Endothelial cell of umbilical vein (primary cell): ENCODE data around the gene ACAD8. TPM values are rescaled to one million over a fixed set of nuclear protein-coding genes. Genes with fewer than 3 reads are reported as not detected.

Source experiments
- BruUV-seq: library from RNA; stranded (reverse); fragments of 400-500 nt; replicated peaks from 2 replicates; lab custom pipeline; 2021; lab: Mats Ljungman, UMichigan
- CTCF ChIA-PET: fragments of 300-600, 350-600 bp; sonication (Branson Sonifier 250); formaldehyde crosslinking; loops from one replicate; lab custom pipeline; 2021; ENCODE audit warnings: antibody characterized with exemption, inconsistent platforms; lab: Charles Lee
- POLR2A ChIA-PET: fragments of 300-600, 350-600 bp; sonication (Branson Sonifier 250); formaldehyde crosslinking; loops from one replicate; lab custom pipeline; 2021; ENCODE audit warnings: antibody characterized with exemption, inconsistent platforms; lab: Charles Lee
- DNase-seq: peaks from one replicate; pipeline ENCODE4 v3.0.0-alpha.2; 2011; ENCODE audit warnings: low read depth, low spot score
- FAIRE-seq: peaks from 2 replicates; lab custom pipeline; 2011; peaks lifted over from hg19 to GRCh38; lab: Jason Lieb, UNC
- H2AFZ ChIP-seq: 2 replicates; pipeline ENCODE4 v1.6.0; 2012; ENCODE audit warnings: low read depth, low read length, control low read depth, inconsistent platforms
- H3K27ac ChIP-seq: 2 replicates; pipeline ENCODE4 v1.5.1; 2011; ENCODE audit warnings: low read depth, mild to moderate bottlenecking, control low read depth, low read length, moderate library complexity; ENCODE audit not compliant: insufficient read depth
- H3K27me3 ChIP-seq, 2 experiments: 2 replicates each; pipeline versions ENCODE4 v1.6.0 to v1.6.1; 2011; ENCODE audit warnings: low read length in 2 of 2, mixed read lengths in 1 of 2; ENCODE audit not compliant: control insufficient read depth in 2 of 2, insufficient read depth in 2 of 2
- H3K36me3 ChIP-seq, 2 experiments: 2 replicates in 1 of 2; 3 replicates in 1 of 2; pipeline ENCODE4 v1.5.1; 2011; ENCODE audit warnings: low read length in 2 of 2, mild to moderate bottlenecking in 1 of 2, moderate library complexity in 1 of 2; ENCODE audit not compliant: control insufficient read depth in 2 of 2, insufficient read depth in 2 of 2; ENCODE audit errors: extremely low read depth in 1 of 2
- H3K4me1 ChIP-seq: 3 replicates; pipeline ENCODE4 v1.5.1; 2011; ENCODE audit warnings: mild to moderate bottlenecking, low read length; ENCODE audit not compliant: control insufficient read depth, insufficient read depth; ENCODE audit errors: extremely low read depth
- H3K4me2 ChIP-seq: 2 replicates; pipeline ENCODE4 v1.6.1; 2011; ENCODE audit warnings: low read length, control low read depth, mixed read lengths; ENCODE audit not compliant: insufficient read depth
- H3K4me3 ChIP-seq, 3 experiments: fragments of 200-600 bp in 1 of 3; sonication (generic), shearing (Covaris generic) in 1 of 3; replicated peaks in 1 of 3; 2 replicates each; pipeline ENCODE4 v1.5.1; 2011 to 2016; ENCODE audit warnings: control low read depth in 3 of 3, low read length in 3 of 3, mild to moderate bottlenecking in 2 of 3, inconsistent platforms in 1 of 3, low read depth in 1 of 3, moderate library complexity in 1 of 3; ENCODE audit not compliant: insufficient read depth in 1 of 3
- H3K79me2 ChIP-seq: 2 replicates; pipeline ENCODE4 v1.6.0; 2012; ENCODE audit warnings: low read length, inconsistent platforms; ENCODE audit not compliant: control insufficient read depth, insufficient read depth
- H3K9ac ChIP-seq: replicated peaks from 2 replicates; pipeline ENCODE3; 2011; ENCODE audit warnings: low read length, control low read depth; ENCODE audit not compliant: insufficient read depth; ENCODE audit errors: extremely low read depth
- H3K9me1 ChIP-seq: replicated peaks from 3 replicates; pipeline ENCODE4 v1.6.0; 2011; ENCODE audit warnings: mild to moderate bottlenecking, low read length; ENCODE audit not compliant: control insufficient read depth, insufficient read depth; ENCODE audit errors: extremely low read depth
- H3K9me3 ChIP-seq: replicated peaks from 2 replicates; pipeline ENCODE4 v1.5.1; 2012; ENCODE audit warnings: low read length, inconsistent platforms; ENCODE audit not compliant: control insufficient read depth, insufficient read depth
- H4K20me1 ChIP-seq: replicated peaks from 2 replicates; pipeline ENCODE3; 2011; ENCODE audit warnings: mild to moderate bottlenecking, low read length; ENCODE audit not compliant: control insufficient read depth, insufficient read depth; ENCODE audit errors: extremely low read depth
- EZH2 ChIP-seq: IDR thresholded peaks from 2 replicates; pipeline ENCODE4 v1.6.1; 2012; ENCODE audit warnings: borderline replicate concordance, low read depth, mild to moderate bottlenecking, moderate library complexity, low read length, inconsistent platforms; ENCODE audit not compliant: severe bottlenecking
- FOS ChIP-seq: IDR thresholded peaks from 2 replicates; pipeline ENCODE4 v1.6.1; 2011; ENCODE audit warnings: mild to moderate bottlenecking, low read length, moderate library complexity, borderline replicate concordance; ENCODE audit not compliant: insufficient read depth
- GATA2 ChIP-seq: IDR thresholded peaks from 2 replicates; pipeline ENCODE4 v1.7.0; 2011; ENCODE audit warnings: low read depth, mild to moderate bottlenecking, moderate library complexity, mixed read lengths, low read length; ENCODE audit not compliant: insufficient read length, insufficient read depth
- JUN ChIP-seq: IDR thresholded peaks from 2 replicates; pipeline ENCODE4 v1.6.1; 2011; ENCODE audit warnings: borderline replicate concordance, low read depth; ENCODE audit not compliant: insufficient read length, insufficient read depth
- MYC ChIP-seq: IDR thresholded peaks from one replicate; pipeline ENCODE4 v1.6.1; 2011; ENCODE audit warnings: mild to moderate bottlenecking, low read depth, low read length
- POLR2A ChIP-seq: IDR thresholded peaks from 2 replicates; pipeline ENCODE4 v1.6.1; 2012; ENCODE audit warnings: low read depth, mild to moderate bottlenecking, control low read depth, low read length
- POLR2AphosphoS5 ChIP-seq: IDR thresholded peaks from 2 replicates; pipeline ENCODE4 v1.6.1; 2012; ENCODE audit warnings: low read depth, mild to moderate bottlenecking, control low read depth, low read length, moderate library complexity; ENCODE audit not compliant: insufficient read depth
- dilution Hi-C: fragments of 300-500 bp; cut with MboI; formaldehyde crosslinking; loops from one replicate; pipeline ENCODE4 v1.15.0; 2019; ENCODE audit warnings: low sequenced_read_pairs; ENCODE audit not compliant: extremely low pct_ligation_motif_present
- intact Hi-C: fragments of 100-400 bp; cut with micrococcal nuclease; formaldehyde crosslinking; loops from one replicate; pipeline ENCODE4 v1.10.0; 2022
- polyA plus RNA-seq, 4 experiments: library from polyadenylated mRNA; depleted of rRNA in 3 of 4; stranded (reverse) in 3 of 4; unstranded in 1 of 4; fragments of >200 nt; gene quantifications; 2 replicates each; pipeline versions ENCODE4 v1.2.1 to v1.2.3, GENCODE V29; 2011 to 2012; ENCODE audit warnings: missing spikeins in 1 of 4
- total RNA-seq: library from RNA; stranded (reverse); gene quantifications from 2 replicates; pipeline ENCODE4 v1.2.3, GENCODE V29; 2021
- TF ChIP-seq, protein P1 (sequence below): IDR thresholded peaks from 2 replicates; pipeline ENCODE4 v1.6.1; 2011; ENCODE audit not compliant: insufficient read depth, insufficient read length
- TF ChIP-seq, protein P2 (sequence below), 2 donors: IDR thresholded peaks; 1 replicate in 1 of 2; 2 replicates in 1 of 2; pipeline ENCODE4 v1.5.1; 2011; ENCODE audit warnings: low read length in 2 of 2, mild to moderate bottlenecking in 2 of 2, moderate library complexity in 2 of 2, control low read depth in 1 of 2, inconsistent platforms in 1 of 2, low read depth in 1 of 2; ENCODE audit not compliant: insufficient read depth in 1 of 2; ENCODE audit errors: extremely low read depth in 1 of 2

Gene ACAD8
- total and polyA plus RNA-seq, 2 donors (not counting 3 experiments of a cell fraction or from before 2014, with no cell fraction given) = 22.9 to 29.0 TPM

DNA sequence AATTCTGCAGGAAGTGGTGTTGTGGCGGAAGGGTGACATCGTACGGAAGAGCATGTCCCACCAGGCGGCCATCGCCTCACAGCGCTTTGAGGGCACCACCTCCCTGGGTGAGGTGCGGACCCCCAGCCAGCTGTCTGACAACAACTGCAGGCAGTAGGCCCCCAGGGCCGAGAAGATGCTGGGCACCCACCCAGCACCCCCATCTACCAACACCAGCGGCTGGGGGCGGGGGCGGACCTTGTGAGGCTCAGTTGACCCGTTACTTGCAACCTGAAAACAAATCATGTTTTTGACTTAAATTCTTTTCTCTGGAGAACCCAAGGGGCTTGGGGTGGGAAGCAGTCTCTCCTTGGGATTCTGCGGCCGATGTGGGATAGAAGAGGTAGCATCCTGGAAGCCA lies 7.9 kb upstream of the ACAD8 start:
- no peak overlapping the region for H3K9ac ChIP-seq
- no peak overlapping the region for H2AFZ ChIP-seq
- no peak overlapping the region for H3K4me2 ChIP-seq
- no peak for TF ChIP-seq POLR2AphosphoS5
- no peak for TF ChIP-seq EZH2
- no peak for TF ChIP-seq GATA2
- TF ChIP-seq FOS = no peak
- no peak for TF ChIP-seq POLR2A
- TF ChIP-seq JUN = no peak
- TF ChIP-seq, protein P1, sequence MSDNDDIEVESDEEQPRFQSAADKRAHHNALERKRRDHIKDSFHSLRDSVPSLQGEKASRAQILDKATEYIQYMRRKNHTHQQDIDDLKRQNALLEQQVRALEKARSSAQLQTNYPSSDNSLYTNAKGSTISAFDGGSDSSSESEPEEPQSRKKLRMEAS = no peak
- no peak for TF ChIP-seq MYC
- TF ChIP-seq, protein P2, sequence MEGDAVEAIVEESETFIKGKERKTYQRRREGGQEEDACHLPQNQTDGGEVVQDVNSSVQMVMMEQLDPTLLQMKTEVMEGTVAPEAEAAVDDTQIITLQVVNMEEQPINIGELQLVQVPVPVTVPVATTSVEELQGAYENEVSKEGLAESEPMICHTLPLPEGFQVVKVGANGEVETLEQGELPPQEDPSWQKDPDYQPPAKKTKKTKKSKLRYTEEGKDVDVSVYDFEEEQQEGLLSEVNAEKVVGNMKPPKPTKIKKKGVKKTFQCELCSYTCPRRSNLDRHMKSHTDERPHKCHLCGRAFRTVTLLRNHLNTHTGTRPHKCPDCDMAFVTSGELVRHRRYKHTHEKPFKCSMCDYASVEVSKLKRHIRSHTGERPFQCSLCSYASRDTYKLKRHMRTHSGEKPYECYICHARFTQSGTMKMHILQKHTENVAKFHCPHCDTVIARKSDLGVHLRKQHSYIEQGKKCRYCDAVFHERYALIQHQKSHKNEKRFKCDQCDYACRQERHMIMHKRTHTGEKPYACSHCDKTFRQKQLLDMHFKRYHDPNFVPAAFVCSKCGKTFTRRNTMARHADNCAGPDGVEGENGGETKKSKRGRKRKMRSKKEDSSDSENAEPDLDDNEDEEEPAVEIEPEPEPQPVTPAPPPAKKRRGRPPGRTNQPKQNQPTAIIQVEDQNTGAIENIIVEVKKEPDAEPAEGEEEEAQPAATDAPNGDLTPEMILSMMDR (IDR thresholded peaks at IDR 0.05; ENCODE audit: extremely low read depth in 1 of 2, insufficient read depth in 1 of 2, low read depth in 1 of 2, low read length in 2 of 2) = no peak
- H3K4me1 ChIP-seq = no peaks in the 10 kb centered on the region
- intact Hi-C loops (no loop called here), dilution Hi-C loops (no loop called here)
- no peaks in the 10 kb centered on the region for H4K20me1 ChIP-seq
- DNase-seq (no peak), FAIRE-seq (no peak)
- H3K9me1 ChIP-seq = no peaks in the 10 kb centered on the region
- no peaks in the 10 kb centered on the region for H3K79me2 ChIP-seq
- ChIA-PET CTCF (interaction anchor here (1.0 to 2.4 kb wide), 5 partner anchors 20 to 318 kb away, joined by 3 to 21 read pairs (median 9); partner anchors contain the start of genes NCAPD3 and VPS26B), POLR2A (no interaction called here)
- H3K4me3 ChIP-seq = no peak overlapping the region
- H3K27ac ChIP-seq = no peak overlapping the region
- no peaks in the 10 kb centered on the region for H3K27me3 ChIP-seq
- H3K9me3 ChIP-seq = no peaks in the 10 kb centered on the region
- BruUV-seq = no TSS peak
- peaks cover 5 to 51% of the 10 kb centered on the region in 2 experiments for H3K36me3 ChIP-seq
